Measurements from ENCODE around the gene FBXO2. TPM values are rescaled to one million over a fixed set of nuclear protein-coding genes. Genes with fewer than 3 reads are reported as not detected.

Gene FBXO2
- total and polyA plus RNA-seq, 9 of the 15 experiments (the other 6 are each of a cell fraction or from before 2014, with no cell fraction given), result 0.04 to 1.9 (median 0.27) TPM

GRCh38 chr1:11650331-11650991 is 3.8 kb downstream of the FBXO2 start (continued):
- TF ChIP-seq, protein P1, sequence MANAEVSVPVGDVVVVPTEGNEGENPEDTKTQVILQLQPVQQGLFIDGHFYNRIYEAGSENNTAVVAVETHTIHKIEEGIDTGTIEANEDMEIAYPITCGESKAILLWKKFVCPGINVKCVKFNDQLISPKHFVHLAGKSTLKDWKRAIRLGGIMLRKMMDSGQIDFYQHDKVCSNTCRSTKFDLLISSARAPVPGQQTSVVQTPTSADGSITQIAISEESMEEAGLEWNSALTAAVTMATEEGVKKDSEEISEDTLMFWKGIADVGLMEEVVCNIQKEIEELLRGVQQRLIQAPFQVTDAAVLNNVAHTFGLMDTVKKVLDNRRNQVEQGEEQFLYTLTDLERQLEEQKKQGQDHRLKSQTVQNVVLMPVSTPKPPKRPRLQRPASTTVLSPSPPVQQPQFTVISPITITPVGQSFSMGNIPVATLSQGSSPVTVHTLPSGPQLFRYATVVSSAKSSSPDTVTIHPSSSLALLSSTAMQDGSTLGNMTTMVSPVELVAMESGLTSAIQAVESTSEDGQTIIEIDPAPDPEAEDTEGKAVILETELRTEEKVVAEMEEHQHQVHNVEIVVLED (CRISPR knock-in tag; IDR thresholded peaks at IDR 0.05), result no peak
- TF ChIP-seq MCM3 (IDR thresholded peaks at IDR 0.05), result no peak
- no peak for TF ChIP-seq ZNF780A (CRISPR knock-in tag; IDR thresholded peaks at IDR 0.05)
- TF ChIP-seq DIDO1 (tag; IDR thresholded peaks at IDR 0.05; ENCODE audit: low read depth), result no peak
- TF ChIP-seq BMI1 (IDR thresholded peaks at IDR 0.05; ENCODE audit: low read length), result no peak
- TF ChIP-seq, protein P2, sequence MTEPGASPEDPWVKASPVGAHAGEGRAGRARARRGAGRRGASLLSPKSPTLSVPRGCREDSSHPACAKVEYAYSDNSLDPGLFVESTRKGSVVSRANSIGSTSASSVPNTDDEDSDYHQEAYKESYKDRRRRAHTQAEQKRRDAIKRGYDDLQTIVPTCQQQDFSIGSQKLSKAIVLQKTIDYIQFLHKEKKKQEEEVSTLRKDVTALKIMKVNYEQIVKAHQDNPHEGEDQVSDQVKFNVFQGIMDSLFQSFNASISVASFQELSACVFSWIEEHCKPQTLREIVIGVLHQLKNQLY (CRISPR knock-in tag; conservative IDR thresholded peaks at IDR 0.05), result no peak
- TF ChIP-seq CLOCK (CRISPR knock-in tag; IDR thresholded peaks at IDR 0.05; ENCODE audit: borderline replicate concordance), result no peak
- TF ChIP-seq AFF1 (IDR thresholded peaks at IDR 0.05; ENCODE audit: low read depth in 1 of 2, partially characterized antibody in 2 of 2), result no peak
- TF ChIP-seq, protein P3, sequence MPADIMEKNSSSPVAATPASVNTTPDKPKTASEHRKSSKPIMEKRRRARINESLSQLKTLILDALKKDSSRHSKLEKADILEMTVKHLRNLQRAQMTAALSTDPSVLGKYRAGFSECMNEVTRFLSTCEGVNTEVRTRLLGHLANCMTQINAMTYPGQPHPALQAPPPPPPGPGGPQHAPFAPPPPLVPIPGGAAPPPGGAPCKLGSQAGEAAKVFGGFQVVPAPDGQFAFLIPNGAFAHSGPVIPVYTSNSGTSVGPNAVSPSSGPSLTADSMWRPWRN (IDR thresholded peaks at IDR 0.05; ENCODE audit: low read depth), result no peak
- TF ChIP-seq KLF1 (tag; IDR thresholded peaks at IDR 0.05), result no peak
- no peak; the same call in 1 of the 2 replicates for TF ChIP-seq ILF3 (IDR thresholded peaks at IDR 0.05; ENCODE audit: borderline replicate concordance)
- no peak for TF ChIP-seq ZNF217 (CRISPR knock-in tag; IDR thresholded peaks at IDR 0.05)
- TF ChIP-seq STAT5B (CRISPR knock-in tag; IDR thresholded peaks at IDR 0.05), result no peak
- TF ChIP-seq ZBTB34 (CRISPR knock-in tag; IDR thresholded peaks at IDR 0.05), result no peak
- TF ChIP-seq ILK (tag; IDR thresholded peaks at IDR 0.05; ENCODE audit: borderline replicate concordance, low read depth), result no peak
- peak; percentile 97 for TF ChIP-seq STAG1 (CRISPR knock-in tag; IDR thresholded peaks at IDR 0.05; ENCODE audit: borderline replicate concordance)

Data from K562 (cell line).